OCI-LY7 (cell line): ENCODE results near the gene SERPINE1. TPM values are rescaled to one million over a fixed set of nuclear protein-coding genes. Genes with fewer than 3 reads are reported as not detected.

Source experiments
- BruUV-seq: library from RNA; stranded (reverse); fragments of 400-500 nt; replicated peaks from 2 replicates; lab custom pipeline; 2021; lab: Mats Ljungman, UMichigan
- CTCF ChIA-PET: fragments of 300-600 bp; sonication (Branson Sonifier 250); formaldehyde crosslinking; loops from one replicate; lab custom pipeline; 2022; ENCODE audit warnings: antibody characterized with exemption; ENCODE audit not compliant: unreplicated experiment; lab: Charles Lee
- POLR2A ChIA-PET: fragments of 300-600 bp; sonication (Branson Sonifier 250); formaldehyde crosslinking; loops from one replicate; lab custom pipeline; 2022; ENCODE audit warnings: antibody characterized with exemption; lab: Charles Lee
- DNase-seq: peaks from one replicate; pipeline ENCODE4 v3.0.0-alpha.2; 2015; ENCODE audit warnings: low spot score
- H2AFZ ChIP-seq: fragments of 200-600 bp; sonication (generic), shearing (Covaris generic); 2 replicates; pipeline ENCODE4 v1.6.1; 2014; ENCODE audit warnings: mild to moderate bottlenecking, antibody characterized with exemption, low read length, moderate library complexity
- H3K27ac ChIP-seq: fragments of 200-600 bp; sonication (generic); 2 replicates; pipeline ENCODE4 v1.5.1; 2014; ENCODE audit warnings: mixed run types, low read depth, mild to moderate bottlenecking, moderate library complexity, low read length, inconsistent platforms; ENCODE audit not compliant: poor library complexity, severe bottlenecking
- H3K36me3 ChIP-seq: fragments of 200-600 bp; sonication (generic); 2 replicates; pipeline ENCODE4 v1.6.1; 2014; ENCODE audit warnings: mild to moderate bottlenecking, antibody characterized with exemption, low read length, moderate library complexity, mixed read lengths; ENCODE audit not compliant: insufficient read depth
- H3K4me1 ChIP-seq: fragments of 200-600 bp; sonication (generic); 2 replicates; pipeline ENCODE4 v1.5.1; 2014; ENCODE audit warnings: mild to moderate bottlenecking, low read length; ENCODE audit not compliant: insufficient read depth, poor library complexity, severe bottlenecking
- H3K4me2 ChIP-seq: fragments of 200-600 bp; sonication (generic); 2 replicates; pipeline ENCODE4 v1.6.1; 2014; ENCODE audit warnings: mild to moderate bottlenecking, low read length
- H3K4me3 ChIP-seq: fragments of 200-600 bp; sonication (generic); 2 replicates; pipeline ENCODE4 v1.5.1; 2014; ENCODE audit warnings: mild to moderate bottlenecking, low read depth, low read length; ENCODE audit not compliant: poor library complexity, severe bottlenecking
- H3K79me2 ChIP-seq: fragments of 200-600 bp; sonication (generic); 2 replicates; pipeline ENCODE4 v1.6.1; 2016; ENCODE audit warnings: low read depth, mild to moderate bottlenecking, low read length, moderate library complexity, mixed read lengths; ENCODE audit not compliant: insufficient read depth
- H3K9me2 ChIP-seq: fragments of 200-600 bp; sonication (generic); 2 replicates; pipeline ENCODE4 v1.6.1; 2016; ENCODE audit warnings: mild to moderate bottlenecking, low read length, mixed read lengths; ENCODE audit not compliant: insufficient read depth
- H3K9me3 ChIP-seq: fragments of 200-600 bp; sonication (generic); 2 replicates; pipeline ENCODE4 v1.6.1; 2014; ENCODE audit warnings: mild to moderate bottlenecking, mixed run types, low read length, mixed read lengths
- H4K20me1 ChIP-seq: fragments of 200-600 bp; sonication (generic); 2 replicates; pipeline ENCODE4 v1.6.1; 2014; ENCODE audit warnings: mild to moderate bottlenecking, antibody characterized with exemption, low read length, moderate library complexity, mixed read lengths; ENCODE audit not compliant: insufficient read depth
- CTCF ChIP-seq: fragments of 200-600 bp; sonication (generic); conservative IDR thresholded peaks from 2 replicates; pipeline ENCODE4 v1.5.1; 2014; ENCODE audit warnings: mild to moderate bottlenecking, antibody characterized with exemption, low read length, moderate library complexity, mixed read lengths
- EZH2phosphoT487 ChIP-seq: fragments of 200-600 bp; sonication (generic); IDR thresholded peaks from 2 replicates; pipeline ENCODE4 v1.6.1; 2018; ENCODE audit warnings: low read depth, borderline replicate concordance, mild to moderate bottlenecking, mixed run types, antibody characterized with exemption, low read length, moderate library complexity, mixed read lengths
- intact Hi-C: fragments of 100-400 bp; cut with micrococcal nuclease; formaldehyde crosslinking; loops from one replicate; pipeline ENCODE4 v1.10.0; 2022; ENCODE audit not compliant: unreplicated experiment
- total RNA-seq, 2 experiments: library from RNA; depleted of rRNA in 1 of 2; stranded (reverse); fragments of >200 nt in 1 of 2; shearing (Covaris generic) in 1 of 2; gene quantifications; 2 replicates each; pipeline ENCODE4 v1.2.3, GENCODE V29; 2014 to 2022

SERPINE1 gene
- total RNA-seq, 2 experiments from 2014 or later, result 0.42 TPM; not detected in 1

GRCh38 chr7:101096331-101096956 lies 30.5 kb upstream of the SERPINE1 start:
- Histone ChIP-seq H3K79me2 (no peaks in the 10 kb centered on the region), H4K20me1 (peaks cover 17% of the 10 kb centered on the region; the same call in 1 of the 2 replicates), H3K4me3 (no peak overlapping the region), H3K36me3 (peaks cover 6% of the 10 kb centered on the region), H3K9me2 (no peaks in the 10 kb centered on the region), H3K4me1 (no peaks in the 10 kb centered on the region), H3K27ac (no peak overlapping the region), H2AFZ (no peak overlapping the region), H3K9me3 (no peaks in the 10 kb centered on the region), H3K4me2 (no peak overlapping the region)
- no peak for DNase-seq
- intact Hi-C loops, result no loop called here
- no peak for TF ChIP-seq CTCF
- TF ChIP-seq EZH2phosphoT487, result no peak
- ChIA-PET POLR2A (interaction anchor here (0.7 to 1.2 kb wide), 3 partner anchors 12 to 480 kb away, joined by 3 to 4 read pairs (median 3); no protein-coding TSS in a partner anchor), CTCF (no interaction called here)
- BruUV-seq, result no TSS peak

DNA sequence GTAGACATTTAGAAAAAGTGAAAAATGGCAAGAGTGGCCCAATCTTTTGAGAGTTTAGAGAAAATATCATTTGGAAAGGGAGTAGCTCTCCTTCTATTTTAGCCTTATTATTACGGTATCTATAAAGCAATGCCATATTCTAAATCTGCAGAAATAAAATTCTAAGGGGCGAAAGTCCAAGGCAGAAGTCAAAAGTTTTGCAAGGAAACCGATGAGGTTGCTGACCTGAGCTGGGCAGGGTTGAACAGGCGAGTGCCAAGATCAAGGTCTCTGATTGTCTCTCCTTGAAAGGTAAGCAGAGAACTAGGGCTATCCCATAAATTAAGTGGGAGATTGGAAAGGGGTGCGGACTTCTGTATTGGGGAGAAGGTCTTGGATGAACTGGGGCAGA lies 30.0 kb upstream of the SERPINE1 start:
- ChIA-PET POLR2A (interaction anchor here (0.9 to 1.2 kb wide), 2 partner anchors 13 to 294 kb away, joined by 3 read pairs; no protein-coding TSS in a partner anchor), CTCF (no interaction called here)
- intact Hi-C loops, result no loop called here
- DNase-seq, result no peak
- peaks cover 17% of the 10 kb centered on the region; the same call in 1 of the 2 replicates for H4K20me1 ChIP-seq
- H3K4me2 ChIP-seq, result no peak overlapping the region
- H3K79me2 ChIP-seq, result no peaks in the 10 kb centered on the region
- no peak overlapping the region for H2AFZ ChIP-seq
- no TSS peak for BruUV-seq
- H3K9me3 ChIP-seq, result no peaks in the 10 kb centered on the region
- no peak overlapping the region for H3K27ac ChIP-seq
- H3K4me3 ChIP-seq, result no peak overlapping the region
- peaks cover 4% of the 10 kb centered on the region; the same call in 1 of the 2 replicates for H3K36me3 ChIP-seq
- no peak for TF ChIP-seq CTCF
- no peak for TF ChIP-seq EZH2phosphoT487
- no peaks in the 10 kb centered on the region for H3K9me2 ChIP-seq
- no peaks in the 10 kb centered on the region for H3K4me1 ChIP-seq

DNA sequence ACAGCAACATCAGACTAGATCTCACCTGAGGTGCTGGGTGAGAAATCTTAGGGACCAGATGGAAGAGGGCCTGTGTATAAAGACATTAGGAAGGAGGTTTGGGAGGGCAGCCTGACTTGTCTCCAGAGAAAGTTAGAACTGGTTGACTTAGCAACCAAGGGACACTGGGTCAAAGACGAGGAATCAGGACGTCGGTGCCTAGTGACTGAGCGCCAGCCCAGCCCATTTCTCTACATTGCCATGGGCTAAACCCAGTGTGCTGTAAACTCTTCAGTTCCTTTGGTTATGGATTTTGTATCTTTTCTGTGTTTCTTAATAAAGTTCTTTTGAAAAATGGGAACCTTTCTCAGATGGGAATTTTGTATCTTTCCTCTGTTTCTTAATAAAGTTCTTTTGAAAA lies 29.3 kb upstream of the SERPINE1 start:
- no peak overlapping the region for H2AFZ ChIP-seq
- no peak overlapping the region for H3K4me2 ChIP-seq
- H3K27ac ChIP-seq, result no peak overlapping the region
- intact Hi-C loops, result no loop called here
- no peaks in the 10 kb centered on the region for H3K9me2 ChIP-seq
- no peaks in the 10 kb centered on the region for H3K4me1 ChIP-seq
- no peaks in the 10 kb centered on the region for H3K79me2 ChIP-seq
- H3K4me3 ChIP-seq, result no peak overlapping the region
- H3K9me3 ChIP-seq, result no peaks in the 10 kb centered on the region
- H3K36me3 ChIP-seq, result peaks cover 4% of the 10 kb centered on the region; the same call in 1 of the 2 replicates
- BruUV-seq, result no TSS peak
- no peak for TF ChIP-seq CTCF
- no peak for TF ChIP-seq EZH2phosphoT487
- POLR2A ChIA-PET, result interaction anchor here (1.2 kb wide), 1 partner anchor 13 kb away, joined by 3 read pairs; no protein-coding TSS in a partner anchor
- H4K20me1 ChIP-seq, result peaks cover 17% of the 10 kb centered on the region; the same call in 1 of the 2 replicates
- DNase-seq, result no peak
- CTCF ChIA-PET, result no interaction called here
